Choroid plexus epithelial cell (primary cell): Measurements from ENCODE around the gene LARP4B.

Experiments used
- DNase-seq: peaks from one replicate; pipeline ENCODE4 v3.0.0-alpha.2; 2010; ENCODE audit warnings: low read depth
- H3K4me3 ChIP-seq: 2 replicates; pipeline ENCODE4 v1.5.1; 2011; ENCODE audit warnings: low read depth, mild to moderate bottlenecking, control low read depth, low read length, moderate library complexity
- TF ChIP-seq, protein P1 (sequence below): conservative IDR thresholded peaks from 2 replicates; pipeline ENCODE4 v1.5.1; 2011; ENCODE audit warnings: low read depth, mild to moderate bottlenecking, control low read depth, inconsistent platforms, low read length, moderate library complexity

Gene LARP4B

DNA sequence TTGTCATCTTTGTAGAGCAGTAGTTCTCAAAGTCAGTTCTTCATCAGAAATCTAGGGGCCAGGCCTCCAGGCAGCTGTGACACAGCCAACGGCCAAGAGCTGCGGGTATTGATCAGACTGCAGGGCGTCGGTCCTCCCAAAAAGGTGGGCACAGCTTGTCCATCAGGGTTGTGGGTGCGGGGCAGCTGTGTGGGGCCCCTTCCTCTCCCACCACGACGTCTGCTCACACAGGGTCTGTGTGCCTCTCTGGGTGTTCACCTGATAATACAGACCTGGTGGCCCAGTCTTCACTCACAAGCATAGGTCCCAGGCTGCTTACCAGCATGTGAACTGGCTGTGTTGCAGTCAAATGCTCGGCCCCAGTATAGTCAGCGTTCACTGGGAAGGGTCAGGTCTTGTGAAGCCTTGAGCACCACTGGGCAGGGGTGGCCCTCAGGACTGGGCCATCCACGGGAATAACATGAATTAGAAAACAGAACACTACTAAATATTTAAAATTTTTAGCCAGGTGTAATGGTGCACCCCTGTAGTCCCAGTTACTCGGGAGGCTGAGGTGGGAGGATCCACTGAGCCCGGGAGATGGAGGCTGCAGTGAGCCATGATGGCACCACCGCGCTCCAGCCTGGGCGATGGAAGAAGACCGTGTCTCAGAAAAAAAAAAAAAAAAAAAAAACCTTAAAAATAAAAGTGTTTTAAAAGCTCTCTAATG lies 139.3 kb downstream of the LARP4B start:
- H3K4me3 ChIP-seq = no peak overlapping the region
- DNase-seq = no peak
- TF ChIP-seq, protein P1, sequence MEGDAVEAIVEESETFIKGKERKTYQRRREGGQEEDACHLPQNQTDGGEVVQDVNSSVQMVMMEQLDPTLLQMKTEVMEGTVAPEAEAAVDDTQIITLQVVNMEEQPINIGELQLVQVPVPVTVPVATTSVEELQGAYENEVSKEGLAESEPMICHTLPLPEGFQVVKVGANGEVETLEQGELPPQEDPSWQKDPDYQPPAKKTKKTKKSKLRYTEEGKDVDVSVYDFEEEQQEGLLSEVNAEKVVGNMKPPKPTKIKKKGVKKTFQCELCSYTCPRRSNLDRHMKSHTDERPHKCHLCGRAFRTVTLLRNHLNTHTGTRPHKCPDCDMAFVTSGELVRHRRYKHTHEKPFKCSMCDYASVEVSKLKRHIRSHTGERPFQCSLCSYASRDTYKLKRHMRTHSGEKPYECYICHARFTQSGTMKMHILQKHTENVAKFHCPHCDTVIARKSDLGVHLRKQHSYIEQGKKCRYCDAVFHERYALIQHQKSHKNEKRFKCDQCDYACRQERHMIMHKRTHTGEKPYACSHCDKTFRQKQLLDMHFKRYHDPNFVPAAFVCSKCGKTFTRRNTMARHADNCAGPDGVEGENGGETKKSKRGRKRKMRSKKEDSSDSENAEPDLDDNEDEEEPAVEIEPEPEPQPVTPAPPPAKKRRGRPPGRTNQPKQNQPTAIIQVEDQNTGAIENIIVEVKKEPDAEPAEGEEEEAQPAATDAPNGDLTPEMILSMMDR = no peak

DNA sequence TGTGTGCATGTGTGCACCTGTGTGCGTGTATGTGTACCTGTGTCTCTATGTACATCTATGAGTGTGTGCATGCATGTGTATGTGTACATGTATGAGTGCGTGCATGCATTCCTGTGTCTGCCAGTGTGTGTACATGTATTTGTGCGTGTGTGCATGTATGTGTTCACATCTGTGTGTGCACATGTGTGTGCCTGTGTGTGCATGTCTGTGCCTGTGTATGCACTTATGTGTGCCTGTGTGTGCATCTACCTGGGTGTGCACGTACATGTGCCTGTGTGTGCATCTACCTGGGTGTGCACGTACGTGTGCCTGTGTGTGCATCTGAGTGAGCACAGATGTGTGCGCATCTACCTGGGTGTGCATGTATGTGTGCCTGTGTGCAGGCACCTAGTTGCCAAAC lies 139.9 kb downstream of the LARP4B start:
- H3K4me3 ChIP-seq = no peak overlapping the region
- TF ChIP-seq, protein P1 = no peak
- no peak for DNase-seq

DNA sequence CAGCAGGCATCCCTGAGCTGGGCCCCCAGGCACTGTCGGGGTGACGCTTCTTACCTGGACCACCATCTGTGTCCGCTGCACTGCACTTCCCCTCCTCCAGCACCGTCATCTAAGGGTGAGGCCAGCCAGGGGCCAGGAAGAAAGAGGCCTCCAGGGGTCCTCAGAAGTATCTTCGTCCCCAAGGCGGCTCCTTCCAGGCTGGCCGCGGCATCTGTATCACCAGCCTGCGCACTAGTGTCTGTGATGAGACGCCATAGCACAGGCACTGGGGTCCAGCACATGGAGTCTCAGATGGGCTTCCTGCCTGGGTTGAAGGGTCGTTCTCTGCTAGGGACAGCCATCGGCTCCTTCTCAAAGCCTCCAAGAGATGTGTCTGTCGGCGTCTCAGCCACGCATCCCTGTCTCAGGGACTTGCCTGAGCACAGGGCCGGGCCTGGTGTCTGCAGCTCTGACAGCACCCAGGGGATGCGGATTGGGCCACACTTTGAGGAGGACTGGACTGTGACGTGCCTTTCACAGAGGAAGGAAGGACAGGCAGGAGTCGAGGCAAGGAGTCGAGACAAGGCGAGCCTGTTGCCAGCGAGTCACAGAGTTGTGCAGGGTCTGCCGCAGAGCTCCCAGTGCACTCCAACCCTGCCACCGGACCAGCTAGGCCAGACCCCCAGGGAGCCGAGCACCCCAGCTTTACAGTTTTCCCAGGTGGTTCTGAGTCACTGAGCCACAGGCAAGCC lies 140.5 kb downstream of the LARP4B start:
- H3K4me3 ChIP-seq = no peak overlapping the region
- TF ChIP-seq, protein P1 = no peak
- DNase-seq = no peak

DNA sequence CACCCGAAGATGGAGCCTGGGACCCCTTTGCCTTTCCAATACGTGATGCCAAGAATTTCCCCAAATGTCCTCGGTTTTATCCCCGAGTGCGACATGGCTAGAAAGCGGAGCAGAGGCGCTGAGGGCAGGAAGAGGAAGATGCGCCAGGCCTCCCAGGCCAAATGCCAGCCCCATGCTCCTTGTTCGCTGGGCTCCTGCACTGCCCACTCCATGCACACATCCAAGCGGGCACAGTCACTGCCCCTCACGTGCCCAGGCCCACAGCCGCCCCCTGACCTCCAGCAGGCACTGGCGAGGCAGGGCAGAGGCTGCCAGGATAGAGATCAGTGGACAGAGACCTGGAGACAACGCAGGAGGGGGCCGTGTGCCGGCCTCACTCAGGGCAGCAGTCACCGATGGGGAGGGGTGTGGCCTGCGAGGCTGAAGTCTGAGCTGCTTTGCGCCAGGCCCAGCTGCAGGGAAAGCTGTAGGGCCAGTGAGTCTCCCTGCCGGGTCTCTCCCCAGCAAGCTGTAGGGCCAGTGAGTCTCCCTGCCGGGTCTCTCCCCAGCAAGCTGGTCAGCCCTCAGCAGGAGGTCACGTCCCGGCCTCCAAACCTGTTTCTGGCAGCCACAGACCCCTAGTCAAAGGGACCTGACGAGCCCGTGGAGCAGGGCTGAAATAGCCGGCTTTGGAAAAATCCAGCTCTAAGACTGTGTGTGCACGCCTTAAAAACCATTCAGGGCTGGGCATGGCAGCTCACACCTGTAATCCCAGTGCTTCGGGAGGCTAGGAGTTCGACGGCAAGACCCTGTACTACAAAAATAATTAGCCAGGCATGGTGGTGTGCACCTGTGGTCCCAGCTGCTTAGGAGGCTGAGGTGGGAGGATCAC lies 141.4 kb downstream of the LARP4B start:
- H3K4me3 ChIP-seq = no peak overlapping the region
- TF ChIP-seq, protein P1 = no peak
- DNase-seq = no peak

DNA sequence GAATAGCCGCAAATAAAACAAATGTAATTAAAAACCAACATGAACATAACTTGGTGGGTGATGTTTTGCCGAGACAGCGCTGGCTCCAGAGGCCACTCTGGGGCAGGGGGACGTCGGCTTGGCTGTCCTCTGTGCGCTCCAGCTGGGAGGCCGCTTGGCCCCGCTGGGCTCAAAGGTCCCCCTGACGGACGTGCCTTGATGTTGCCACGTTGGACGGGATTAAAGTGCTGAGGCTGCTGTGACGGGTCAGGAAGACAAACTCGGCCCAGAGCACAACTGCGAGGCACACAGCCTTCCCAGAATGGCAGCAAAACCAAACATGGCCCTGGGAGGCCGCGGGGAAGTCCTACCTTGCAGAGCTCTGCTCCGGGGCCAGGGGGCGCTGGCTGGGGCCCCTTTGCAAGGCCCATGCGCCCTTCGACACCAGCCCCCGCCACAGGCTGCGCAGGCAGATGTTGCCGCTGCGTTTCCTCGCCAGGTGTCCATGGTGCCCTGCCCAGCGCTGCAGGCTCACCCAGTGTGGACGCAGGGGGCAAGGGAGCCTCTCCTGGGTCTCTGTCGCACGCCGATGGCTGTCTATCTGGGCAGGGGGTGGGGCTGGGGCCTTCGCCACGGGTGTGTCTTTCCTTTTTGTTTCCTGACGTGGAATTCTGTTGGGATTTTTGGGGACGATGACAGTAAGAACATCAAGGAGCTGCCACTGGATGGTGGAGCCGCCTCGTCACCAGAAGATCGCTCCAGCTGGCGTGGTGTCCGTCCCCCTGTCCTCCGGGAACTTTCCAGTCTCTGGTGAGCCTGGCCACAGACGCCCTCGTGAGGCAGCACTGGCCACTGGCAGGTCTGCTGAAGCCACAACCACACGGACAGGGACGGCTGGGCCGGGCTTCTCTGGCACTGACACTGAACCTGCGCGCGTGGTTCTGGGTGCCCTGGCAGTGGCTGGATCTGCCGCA lies 142.4 kb downstream of the LARP4B start:
- peak; percentile 74 for DNase-seq
- TF ChIP-seq, protein P1 = peak; percentile 77
- H3K4me3 ChIP-seq = peak overlapping the region; percentile 50
